H1 (cell line): ENCODE data around the gene ASCC1. TPM values are rescaled to one million over a fixed set of nuclear protein-coding genes. Genes with fewer than 3 reads are reported as not detected.

Experiments
- CTCF ChIA-PET: fragments of 300-600 bp; sonication (Branson Sonifier 250); formaldehyde crosslinking; loops from one replicate; lab custom pipeline; 2021; ENCODE audit not compliant: partially characterized antibody; lab: Charles Lee
- POLR2A ChIA-PET: fragments of 300-600 bp; sonication (Branson Sonifier 250); formaldehyde crosslinking; loops from one replicate; lab custom pipeline; 2021; ENCODE audit warnings: inconsistent platforms; ENCODE audit not compliant: partially characterized antibody; lab: Charles Lee
- DNase-seq, 2 experiments: peaks; one replicate each; pipeline versions ENCODE4 v3.0.0 to v3.0.0-alpha.2; 2010 to 2022; ENCODE audit warnings: low spot score in 2 of 2, low read depth in 1 of 2, mixed read lengths in 1 of 2
- FAIRE-seq: peaks from 2 replicates; lab custom pipeline; 2011; peaks lifted over from hg19 to GRCh38; lab: Jason Lieb, UNC
- H2AFZ ChIP-seq: 2 replicates; pipeline ENCODE4 v1.8.1; 2012; ENCODE audit warnings: low read length, inconsistent platforms
- H2AK5ac ChIP-seq: 2 replicates; pipeline ENCODE4 v1.6.1; 2013; ENCODE audit warnings: low read depth, low read length
- H2BK120ac ChIP-seq: replicated peaks from 2 replicates; pipeline ENCODE3; 2013; ENCODE audit warnings: low read depth, low read length, inconsistent platforms
- H2BK12ac ChIP-seq: 2 replicates; pipeline ENCODE4 v1.6.1; 2013; ENCODE audit warnings: low read depth, low read length
- H2BK15ac ChIP-seq: 2 replicates; pipeline ENCODE4 v1.6.1; 2013; ENCODE audit warnings: low read length
- H2BK20ac ChIP-seq: 2 replicates; pipeline ENCODE4 v1.6.1; 2013; ENCODE audit warnings: low read length
- H2BK5ac ChIP-seq: 2 replicates; pipeline ENCODE4 v1.6.1; 2013; ENCODE audit warnings: low read depth, low read length
- H3K14ac ChIP-seq: 2 replicates; pipeline ENCODE4 v1.6.1; 2013; ENCODE audit warnings: inconsistent platforms; ENCODE audit not compliant: insufficient read length
- H3K18ac ChIP-seq: 2 replicates; pipeline ENCODE4 v1.6.1; 2013; ENCODE audit warnings: low read length; ENCODE audit errors: extremely low read depth
- H3K23ac ChIP-seq: 2 replicates; pipeline ENCODE4 v1.6.1; 2013; ENCODE audit warnings: inconsistent platforms; ENCODE audit not compliant: insufficient read length
- H3K23me2 ChIP-seq: 2 replicates; pipeline ENCODE4 v1.6.1; 2013; ENCODE audit warnings: low read depth, low read length
- H3K27ac ChIP-seq: 2 replicates; pipeline ENCODE4 v1.6.1; 2011; ENCODE audit warnings: low read depth, low read length, inconsistent platforms
- H3K27me3 ChIP-seq, 4 experiments: replicated peaks in 1 of 4; 1 replicate in 1 of 4; 2 replicates in 3 of 4; pipeline versions ENCODE4 v1.6.1 to v1.8.1; 2011 to 2013; ENCODE audit warnings: low read length in 3 of 4, mild to moderate bottlenecking in 3 of 4, inconsistent platforms in 2 of 4, mixed read lengths in 2 of 4, moderate library complexity in 1 of 4; ENCODE audit not compliant: control insufficient read depth in 3 of 4, insufficient read depth in 3 of 4; ENCODE audit errors: extremely low read depth in 1 of 4
- H3K36me3 ChIP-seq, 4 experiments: 2 replicates each; pipeline versions ENCODE4 v1.6.1 to v1.8.1; 2011 to 2013; ENCODE audit warnings: mild to moderate bottlenecking in 4 of 4, low read length in 3 of 4, moderate library complexity in 2 of 4, control low read depth in 1 of 4, inconsistent platforms in 1 of 4; ENCODE audit not compliant: insufficient read depth in 4 of 4, control insufficient read depth in 2 of 4
- H3K4ac ChIP-seq: replicated peaks from 2 replicates; pipeline ENCODE3; 2013; ENCODE audit warnings: low read length, low read depth, mixed read lengths, inconsistent platforms; ENCODE audit not compliant: insufficient read length
- H3K4me1 ChIP-seq, 4 experiments: replicated peaks in 1 of 4; 1 replicate in 1 of 4; 2 replicates in 3 of 4; pipeline versions ENCODE4 v1.6.1 to v1.8.1; 2011 to 2013; ENCODE audit warnings: low read length in 3 of 4, inconsistent platforms in 2 of 4, mixed read lengths in 1 of 4; ENCODE audit not compliant: insufficient read depth in 4 of 4, control insufficient read depth in 3 of 4
- H3K4me2 ChIP-seq, 2 experiments: 2 replicates each; pipeline versions ENCODE4 v1.6.1 to v1.8.1; 2011 to 2013; ENCODE audit warnings: low read depth in 2 of 2, low read length in 2 of 2, control low read depth in 1 of 2, inconsistent platforms in 1 of 2, mild to moderate bottlenecking in 1 of 2; ENCODE audit not compliant: insufficient read depth in 1 of 2
- H3K4me3 ChIP-seq, 4 experiments: fragments of 200-600, 300-600 bp in 1 of 4; sonication (generic), shearing (Covaris generic), sonication (Bioruptor Twin) in 1 of 4; 2 replicates each; pipeline versions ENCODE4 v1.5.1 to v1.8.1; 2011 to 2016; ENCODE audit warnings: low read length in 4 of 4, low read depth in 3 of 4, control low read depth in 2 of 4, inconsistent platforms in 2 of 4, mild to moderate bottlenecking in 2 of 4, mixed read lengths in 1 of 4, moderate library complexity in 1 of 4; ENCODE audit not compliant: insufficient read depth in 2 of 4; ENCODE audit errors: extremely low read depth in 1 of 4
- H3K56ac ChIP-seq: replicated peaks from 2 replicates; pipeline ENCODE3; 2013; ENCODE audit warnings: low read depth, mild to moderate bottlenecking, mixed read lengths, low read length, inconsistent platforms; ENCODE audit not compliant: insufficient read length
- H3K79me1 ChIP-seq: 2 replicates; pipeline ENCODE4 v1.6.1; 2013; ENCODE audit warnings: low read depth, low read length, control low read depth
- H3K79me2 ChIP-seq, 2 experiments: 2 replicates each; pipeline versions ENCODE4 v1.6.1 to v1.8.1; 2012 to 2013; ENCODE audit warnings: low read length in 2 of 2, mild to moderate bottlenecking in 2 of 2, inconsistent platforms in 1 of 2; ENCODE audit not compliant: insufficient read depth in 2 of 2, control insufficient read depth in 1 of 2
- H3K9ac ChIP-seq, 4 experiments: replicated peaks in 1 of 4; 1 replicate in 1 of 4; 2 replicates in 3 of 4; pipeline versions ENCODE4 v1.6.1 to v1.8.1; 2011 to 2013; ENCODE audit warnings: low read depth in 3 of 4, low read length in 3 of 4, control low read depth in 2 of 4, mild to moderate bottlenecking in 2 of 4, moderate library complexity in 2 of 4, inconsistent platforms in 1 of 4; ENCODE audit errors: extremely low read depth in 1 of 4
- H3K9me3 ChIP-seq, 2 experiments: 2 replicates each; pipeline versions ENCODE4 v1.6.1 to v1.8.1; 2012 to 2013; ENCODE audit warnings: mild to moderate bottlenecking in 2 of 2, moderate library complexity in 2 of 2, control low read depth in 1 of 2, inconsistent platforms in 1 of 2, low read depth in 1 of 2, low read length in 1 of 2, mixed read lengths in 1 of 2; ENCODE audit not compliant: insufficient read depth in 2 of 2
- H4K20me1 ChIP-seq, 2 experiments: replicated peaks in 1 of 2; 2 replicates each; pipeline versions ENCODE3 to v1.8.1; 2011 to 2013; ENCODE audit warnings: inconsistent platforms in 2 of 2, low read length in 2 of 2, mild to moderate bottlenecking in 1 of 2; ENCODE audit not compliant: insufficient read depth in 2 of 2, control insufficient read depth in 1 of 2
- H4K5ac ChIP-seq: 2 replicates; pipeline ENCODE4 v1.6.1; 2013; ENCODE audit warnings: low read length, low read depth, mixed read lengths, inconsistent platforms; ENCODE audit not compliant: insufficient read length
- H4K8ac ChIP-seq: 2 replicates; pipeline ENCODE4 v1.8.0; 2013; ENCODE audit warnings: mild to moderate bottlenecking, moderate library complexity, low read length, inconsistent platforms; ENCODE audit not compliant: insufficient read depth; ENCODE audit errors: extremely low read depth
- H4K91ac ChIP-seq: replicated peaks from 2 replicates; pipeline ENCODE3; 2013; ENCODE audit warnings: low read length, mixed read lengths, inconsistent platforms; ENCODE audit not compliant: insufficient read length
- CBX5 ChIP-seq: fragments of 300-800, 300-1000 bp; sonication (generic); IDR thresholded peaks from 2 replicates; pipeline ENCODE4 v1.7.1; 2016; ENCODE audit warnings: antibody characterized with exemption, low read length, low read depth
- CBX8 ChIP-seq: fragments of 300-800, 300-1000 bp; sonication (generic); IDR thresholded peaks from 2 replicates; pipeline ENCODE4 v1.7.1; 2016; ENCODE audit warnings: low read depth, low read length, borderline replicate concordance
- EGR1 ChIP-seq: IDR thresholded peaks from 2 replicates; pipeline ENCODE4 v1.6.1; 2011; ENCODE audit warnings: low read depth, low read length, borderline replicate concordance
- GABPA ChIP-seq: IDR thresholded peaks from 2 replicates; pipeline ENCODE4 v1.6.1; 2011; ENCODE audit warnings: mild to moderate bottlenecking, low read length, moderate library complexity, borderline replicate concordance; ENCODE audit not compliant: insufficient read depth
- GTF2F1 ChIP-seq: IDR thresholded peaks from 2 replicates; pipeline ENCODE4 v1.6.1; 2012; ENCODE audit warnings: low read depth, low read length, improper control_type of control experiment, borderline replicate concordance
- HDAC6 ChIP-seq: IDR thresholded peaks from one replicate; pipeline ENCODE4 v1.7.1; 2012; ENCODE audit warnings: low read depth, mild to moderate bottlenecking, inconsistent platforms, low read length, moderate library complexity
- POLR2A ChIP-seq, 2 experiments: IDR thresholded peaks; 1 replicate in 1 of 2; 2 replicates in 1 of 2; pipeline ENCODE4 v1.6.1; 2011; ENCODE audit warnings: low read depth in 2 of 2, low read length in 2 of 2, mild to moderate bottlenecking in 2 of 2; ENCODE audit errors: control extremely low read depth in 1 of 2
- RNF2 ChIP-seq: fragments of 200-900, 300-1000 bp; sonication (generic); IDR thresholded peaks from 2 replicates; pipeline ENCODE4 v1.7.1; 2016; ENCODE audit warnings: borderline replicate concordance, low read depth, mild to moderate bottlenecking, antibody characterized with exemption, low read length; ENCODE audit not compliant: poor library complexity, severe bottlenecking; ENCODE audit errors: missing control alignments
- SIN3A ChIP-seq, 2 experiments: IDR thresholded peaks in 1 of 2; conservative IDR thresholded peaks in 1 of 2; 2 replicates each; pipeline ENCODE4 v1.6.1; 2011 to 2012; ENCODE audit warnings: low read length in 2 of 2, improper control_type of control experiment in 1 of 2, low read depth in 1 of 2, mild to moderate bottlenecking in 1 of 2
- SP1 ChIP-seq: IDR thresholded peaks from 2 replicates; pipeline ENCODE4 v1.6.1; 2011; ENCODE audit warnings: low read depth, low read length
- SP2 ChIP-seq: IDR thresholded peaks from 2 replicates; pipeline ENCODE4 v1.6.1; 2012; ENCODE audit warnings: mild to moderate bottlenecking, low read length, inconsistent platforms
- TBP ChIP-seq: IDR thresholded peaks from 2 replicates; pipeline ENCODE4 v1.6.1; 2011; ENCODE audit warnings: low read depth, low read length, improper control_type of control experiment
- TCF12 ChIP-seq: IDR thresholded peaks from 2 replicates; pipeline ENCODE4 v1.6.1; 2011; ENCODE audit warnings: low read depth, mild to moderate bottlenecking, low read length
- polyA plus RNA-seq, 7 experiments: library from polyadenylated mRNA; depleted of rRNA in 3 of 7; stranded (reverse) in 5 of 7; unstranded in 2 of 7; fragments of >200 nt in 5 of 7; fragments of 200-250 nt in 2 of 7; gene quantifications; 1 replicate in 5 of 7; 2 replicates in 1 of 7; 4 replicates in 1 of 7; pipeline versions ENCODE4 v1.2.1 to v1.2.3, GENCODE V29; 2011 to 2013; ENCODE audit warnings: missing spikeins in 2 of 7, mixed read lengths in 2 of 7
- total RNA-seq: library from RNA; stranded (reverse); fragmentation: NEBNext Ultra II Directional; extraction: Animal tissue kit (Norgen Biotek cat#: 25700); gene quantifications from 2 replicates; pipeline ENCODE4 v1.2.1, GENCODE V29; 2021
- TF ChIP-seq, protein P1 (sequence below): IDR thresholded peaks from 2 replicates; pipeline ENCODE4 v1.6.1; 2011; ENCODE audit warnings: low read length, improper control_type of control experiment

Gene ASCC1
- total and polyA plus RNA-seq, 2 of the 8 experiments (the other 6 are each of a cell fraction or from before 2014, with no cell fraction given), result 25.6 to 35.8 TPM

DNA sequence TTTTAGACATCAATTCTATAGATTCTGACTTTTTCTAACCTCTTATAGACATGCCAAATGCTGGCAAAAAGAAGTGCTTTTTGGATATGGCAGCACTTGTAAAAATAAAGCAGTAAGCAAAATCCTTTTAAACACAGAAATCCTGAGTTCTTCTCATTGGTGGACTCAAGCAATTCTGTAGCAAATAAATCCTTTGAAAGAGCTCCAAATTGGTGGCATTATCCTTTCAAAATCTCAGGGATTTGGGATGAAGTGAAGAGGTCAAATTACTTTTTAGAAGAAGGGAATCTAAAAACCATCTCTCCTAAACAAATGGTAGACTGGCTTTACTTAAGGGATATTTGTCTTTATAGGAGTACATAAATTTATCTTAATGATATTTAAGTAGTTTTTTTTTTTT is 17.5 kb upstream of the ASCC1 start:
- Histone ChIP-seq H4K91ac (no peak overlapping the region), H3K79me1 (peaks cover 2% of the 10 kb centered on the region; the same call in 1 of the 2 replicates), H3K4ac (no peak overlapping the region), H3K27ac (no peak overlapping the region), H4K5ac (no peak overlapping the region), H2BK15ac (no peak overlapping the region), H3K23me2 (no peaks in the 10 kb centered on the region), H3K4me3 (no peak overlapping the region), H3K4me2 (no peak overlapping the region), H3K56ac (no peak overlapping the region), H2AFZ (no peak overlapping the region), H3K79me2 (peaks cover 3 to 9% of the 10 kb centered on the region in 2 experiments; a peak in 2 of 4 replicates), H3K9ac (no peak overlapping the region), H3K4me1 (peaks cover 0 to 4% (median 2%) of the 10 kb centered on the region in 4 experiments; a peak in 3 of 7 replicates), H3K27me3 (no peaks in the 10 kb centered on the region), H3K14ac (no peak overlapping the region), H3K23ac (no peak overlapping the region), H2BK20ac (no peak overlapping the region), H3K9me3 (no peaks in the 10 kb centered on the region), H2BK120ac (no peak overlapping the region), H2BK12ac (no peak overlapping the region), H3K18ac (no peak overlapping the region), H4K20me1 (no peaks in the 10 kb centered on the region), H2AK5ac (no peak overlapping the region), H2BK5ac (no peak overlapping the region), H4K8ac (no peak overlapping the region), H3K36me3 (peaks cover 15 to 31% (median 22%) of the 10 kb centered on the region in 4 experiments)
- ChIA-PET POLR2A (interaction anchor here (2.5 kb wide), 1 partner anchor 15 kb away, joined by 7 read pairs; no protein-coding TSS in a partner anchor), CTCF (interaction anchor here (0.7 kb wide), 1 partner anchor 255 kb away, joined by 4 read pairs; no protein-coding TSS in a partner anchor)
- DNase-seq (no peak), FAIRE-seq (no peak)
- no peak for TF ChIP-seq GTF2F1
- TF ChIP-seq GABPA, result no peak
- TF ChIP-seq TBP, result no peak
- TF ChIP-seq, protein P1, sequence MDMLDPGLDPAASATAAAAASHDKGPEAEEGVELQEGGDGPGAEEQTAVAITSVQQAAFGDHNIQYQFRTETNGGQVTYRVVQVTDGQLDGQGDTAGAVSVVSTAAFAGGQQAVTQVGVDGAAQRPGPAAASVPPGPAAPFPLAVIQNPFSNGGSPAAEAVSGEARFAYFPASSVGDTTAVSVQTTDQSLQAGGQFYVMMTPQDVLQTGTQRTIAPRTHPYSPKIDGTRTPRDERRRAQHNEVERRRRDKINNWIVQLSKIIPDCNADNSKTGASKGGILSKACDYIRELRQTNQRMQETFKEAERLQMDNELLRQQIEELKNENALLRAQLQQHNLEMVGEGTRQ, result no peak
- TF ChIP-seq SP2, result no peak
- no peak for TF ChIP-seq POLR2A (IDR thresholded peaks at IDR 0.05; ENCODE audit: control extremely low read depth in 1 of 2, low read depth in 2 of 2, low read length in 2 of 2)
- TF ChIP-seq CBX8, result no peak
- no peak for TF ChIP-seq SIN3A (conservative IDR thresholded peaks at IDR 0.05 in 1 of 2, IDR thresholded peaks at IDR 0.05 in 1 of 2; ENCODE audit: low read depth in 1 of 2, low read length in 2 of 2)
- no peak for TF ChIP-seq EGR1
- TF ChIP-seq SP1, result no peak
- TF ChIP-seq HDAC6, result no peak
- no peak for TF ChIP-seq RNF2
- TF ChIP-seq CBX5, result no peak
- no peak for TF ChIP-seq TCF12
